ENCODE results near the gene FGF8.

FGF8 gene

GRCh38 chr10:101772017-101772894 lies 3.7 kb downstream of the FGF8 start:
- H3K4me3 ChIP-seq (ENCODE audit: low read depth, low read length) = no peak overlapping the region
- DNase-seq (ENCODE audit: low read depth) = no peak
- no peak for TF ChIP-seq CTCF (IDR thresholded peaks at IDR 0.05; ENCODE audit: low read depth, low read length, missing control alignments)

DNA sequence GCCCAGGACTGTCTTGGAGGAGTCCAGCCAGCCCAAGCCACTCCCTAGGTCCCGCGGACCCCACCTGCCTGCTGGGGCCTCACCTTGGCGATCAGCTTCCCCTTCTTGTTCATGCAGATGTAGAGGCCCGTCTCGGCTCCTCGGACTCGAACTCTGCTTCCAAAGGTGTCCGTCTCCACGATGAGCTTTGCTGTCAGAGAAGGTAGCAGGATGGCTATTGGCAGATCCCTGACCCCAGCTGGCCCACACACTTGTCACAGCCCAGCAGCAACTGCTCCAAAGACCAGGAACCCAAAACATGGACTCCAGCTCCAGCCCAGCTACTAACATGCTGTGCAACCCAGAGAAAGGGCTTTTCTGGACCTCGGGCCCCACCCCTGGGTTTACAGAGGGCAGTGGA lies 4.5 kb downstream of the FGF8 start:
- no peak overlapping the region for H3K4me3 ChIP-seq (ENCODE audit: low read depth, low read length)
- no peak for TF ChIP-seq CTCF (IDR thresholded peaks at IDR 0.05; ENCODE audit: low read depth, low read length, missing control alignments)
- no peak for DNase-seq (ENCODE audit: low read depth)

GRCh38 chr10:101770331-101771215 lies 5.3 kb downstream of the FGF8 start:
- DNase-seq (ENCODE audit: low read depth) = no peak
- H3K4me3 ChIP-seq (ENCODE audit: low read depth, low read length) = no peak overlapping the region
- no peak for TF ChIP-seq CTCF (IDR thresholded peaks at IDR 0.05; ENCODE audit: low read depth, low read length, missing control alignments)

DNA sequence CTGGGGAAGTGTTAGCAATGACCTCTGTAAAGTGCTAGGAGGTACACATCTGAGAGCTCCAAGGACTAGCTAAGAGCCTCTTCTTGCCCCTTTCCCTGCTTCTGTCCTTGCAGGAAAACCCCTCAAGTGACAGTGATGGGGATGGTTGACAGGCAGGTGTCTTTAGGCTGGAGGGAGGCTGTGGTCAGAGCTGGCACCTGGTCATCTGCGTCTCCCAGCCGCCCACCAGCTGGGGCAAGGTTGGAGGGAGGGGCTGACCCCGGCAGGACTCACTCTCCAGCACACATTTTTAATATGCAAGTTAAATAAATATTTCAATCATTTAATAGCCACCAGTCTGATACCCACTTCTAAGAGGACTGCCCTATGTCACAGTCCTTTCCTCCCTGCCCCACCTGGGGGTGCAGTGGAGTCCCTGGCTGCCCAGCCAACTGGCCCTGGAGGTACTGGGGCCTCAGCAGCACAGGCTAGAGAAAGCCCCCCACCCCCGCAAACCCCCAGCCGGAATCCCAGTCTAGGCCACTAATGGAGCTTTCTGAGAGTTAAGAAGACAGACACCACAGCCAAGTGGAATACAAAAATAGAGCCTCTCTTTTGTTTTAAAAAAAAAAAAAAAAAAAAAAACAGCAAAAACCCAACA lies 6.3 kb downstream of the FGF8 start:
- no peak for TF ChIP-seq CTCF (IDR thresholded peaks at IDR 0.05; ENCODE audit: low read depth, low read length, missing control alignments)
- no peak for DNase-seq (ENCODE audit: low read depth)
- H3K4me3 ChIP-seq (ENCODE audit: low read depth, low read length) = no peak overlapping the region

DNA sequence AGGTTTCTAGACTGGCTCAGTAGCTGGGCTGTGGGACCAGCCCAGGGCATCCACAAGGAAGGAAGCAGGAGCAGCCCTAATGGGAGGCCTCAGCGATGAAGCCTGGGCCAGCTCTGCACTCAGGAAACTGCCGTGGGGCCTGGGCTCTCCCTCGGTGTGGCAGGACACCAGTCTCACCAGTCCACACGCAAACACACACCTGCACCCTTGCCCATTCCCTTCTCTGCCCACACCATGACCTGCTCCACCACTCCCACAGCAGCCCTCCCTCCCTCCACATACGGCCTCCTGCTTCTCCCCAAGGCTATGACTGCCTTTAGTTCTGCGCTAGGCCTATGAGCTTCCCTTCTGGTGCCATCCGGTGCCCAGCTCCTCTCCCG lies 7.1 kb downstream of the FGF8 start:
- no peak for TF ChIP-seq CTCF (IDR thresholded peaks at IDR 0.05; ENCODE audit: low read depth, low read length, missing control alignments)
- no peak for DNase-seq (ENCODE audit: low read depth)
- H3K4me3 ChIP-seq (ENCODE audit: low read depth, low read length) = no peak overlapping the region

- no peak overlapping the region for H3K4me3 ChIP-seq (ENCODE audit: low read depth, low read length)
- no peak for TF ChIP-seq CTCF (IDR thresholded peaks at IDR 0.05; ENCODE audit: low read depth, low read length, missing control alignments)
- DNase-seq (ENCODE audit: low read depth) = no peak
These were observed 7.7 kb downstream of the FGF8 start for GRCh38 chr10:101767966-101768790.
